DMS79 (cell line): Measurements from ENCODE around the gene PLEKHA6.
"Not testable (repeated sequence)": the region's sequence is repeated elsewhere in the genome, so short reads cannot be mapped to it uniquely, and the experiment has no call there.

Source experiments
- DNase-seq: peaks from one replicate; lab custom pipeline; 2025; lab: John Stamatoyannopoulos, UW

PLEKHA6 gene

DNA sequence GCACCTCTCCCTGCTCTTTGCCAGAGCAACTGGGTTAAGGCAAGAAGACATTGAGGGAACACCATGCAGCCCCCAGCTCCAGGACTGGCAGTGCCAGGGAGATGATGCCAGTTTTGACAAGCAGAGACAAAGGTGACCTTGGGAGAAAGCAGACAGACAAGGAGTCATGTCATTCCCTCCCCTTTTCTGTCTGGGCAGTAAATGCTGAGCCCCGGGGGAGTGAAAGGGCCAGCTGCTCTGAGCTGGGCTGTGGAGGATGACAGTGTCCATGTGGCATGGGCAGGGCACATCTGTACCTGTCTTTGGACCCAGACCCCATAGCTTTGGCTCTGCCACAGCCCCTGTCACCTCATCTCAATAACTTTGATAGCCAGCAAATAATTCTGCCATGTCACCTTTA is 24.2 kb downstream of the PLEKHA6 start:
- DNase-seq, result no peak

DNA sequence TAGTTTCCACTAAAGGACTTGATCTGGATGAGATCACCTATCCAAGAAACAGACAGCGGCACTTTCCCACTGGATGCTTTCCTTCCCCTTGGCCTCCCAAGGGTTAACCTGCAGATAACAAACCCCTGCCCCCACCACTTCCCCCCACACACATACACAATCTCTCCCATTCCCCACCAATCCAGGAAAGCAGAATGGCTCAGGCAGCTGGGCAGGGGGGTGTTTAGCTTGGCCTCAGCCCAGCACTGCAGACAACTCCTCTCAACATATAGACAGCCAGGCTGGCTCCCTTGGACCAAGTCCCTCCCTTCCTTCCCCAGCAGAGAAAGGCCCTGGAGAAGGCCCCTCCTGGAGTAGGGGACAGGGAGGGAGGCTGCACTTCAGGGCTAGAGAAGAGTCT is 24.6 kb downstream of the PLEKHA6 start:
- DNase-seq, result no peak

DNA sequence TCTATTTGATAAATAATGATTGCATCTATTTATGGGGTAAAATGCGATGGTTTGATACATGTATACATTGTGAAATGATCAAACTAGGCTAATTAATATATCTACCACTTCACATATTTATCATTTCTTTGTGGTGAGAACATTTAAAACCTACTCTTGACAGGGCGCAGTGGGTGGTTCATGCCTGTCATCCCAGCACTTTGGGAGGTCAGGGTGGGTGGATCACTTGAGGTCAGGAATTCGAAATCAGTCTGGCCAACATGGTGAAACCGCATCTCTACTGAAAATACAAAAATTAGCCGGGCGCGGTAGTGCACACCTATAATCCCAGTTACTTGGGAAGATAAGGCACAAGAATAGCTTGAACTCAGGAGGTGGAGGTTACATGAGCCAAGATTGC is 25.3 kb downstream of the PLEKHA6 start:
- no peak for DNase-seq

DNA sequence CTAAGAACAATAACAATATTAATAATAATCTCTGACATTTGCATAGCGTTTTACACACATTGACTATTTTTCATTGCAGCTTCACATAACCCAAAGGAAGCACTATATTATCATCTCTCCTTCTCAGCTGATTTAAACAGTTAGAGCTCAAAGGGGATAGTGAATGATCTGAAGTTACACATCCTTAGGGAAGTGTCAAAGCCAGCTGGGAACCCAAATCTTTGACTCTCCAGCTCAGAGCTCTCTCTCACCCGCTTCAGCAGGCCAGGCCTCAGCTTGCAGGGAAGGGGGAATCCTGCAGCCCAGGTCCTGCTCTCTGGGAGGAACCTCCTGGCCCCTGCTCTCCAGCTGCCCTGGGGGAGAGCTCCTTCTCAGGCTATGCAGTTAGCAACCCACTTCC is 26.3 kb downstream of the PLEKHA6 start:
- no peak for DNase-seq

DNA sequence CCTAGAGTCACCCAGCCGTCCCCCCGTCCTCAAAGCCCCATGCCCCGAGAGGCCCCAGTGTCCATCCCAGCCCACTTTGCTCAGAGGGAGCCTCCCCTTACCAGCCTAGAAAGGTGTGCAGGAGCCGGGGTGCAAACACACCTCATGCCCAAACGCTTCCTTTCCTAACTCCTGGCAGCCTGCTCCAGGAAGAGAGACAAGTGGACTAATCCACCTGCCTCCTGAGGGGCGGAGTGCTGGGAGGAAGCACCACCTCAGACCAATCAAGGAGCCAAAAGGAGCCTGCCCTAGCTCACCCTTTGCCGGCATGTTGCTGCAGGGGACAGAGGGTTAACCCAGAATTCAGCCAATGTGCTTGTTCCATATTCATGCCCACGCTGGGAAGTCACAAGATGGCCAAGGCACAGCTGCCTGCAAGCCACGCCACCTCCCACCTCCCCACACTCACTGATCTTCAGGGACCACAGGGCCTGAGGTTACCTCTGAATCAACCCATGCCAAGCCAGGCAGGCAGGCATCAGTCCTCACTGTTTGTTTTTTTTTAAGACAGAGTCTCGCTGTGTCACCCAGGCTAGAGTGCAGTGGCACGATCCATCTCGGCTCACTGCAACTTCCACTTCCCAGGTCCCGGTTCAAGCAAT is 27.8 kb downstream of the PLEKHA6 start:
- no peak for DNase-seq

DNA sequence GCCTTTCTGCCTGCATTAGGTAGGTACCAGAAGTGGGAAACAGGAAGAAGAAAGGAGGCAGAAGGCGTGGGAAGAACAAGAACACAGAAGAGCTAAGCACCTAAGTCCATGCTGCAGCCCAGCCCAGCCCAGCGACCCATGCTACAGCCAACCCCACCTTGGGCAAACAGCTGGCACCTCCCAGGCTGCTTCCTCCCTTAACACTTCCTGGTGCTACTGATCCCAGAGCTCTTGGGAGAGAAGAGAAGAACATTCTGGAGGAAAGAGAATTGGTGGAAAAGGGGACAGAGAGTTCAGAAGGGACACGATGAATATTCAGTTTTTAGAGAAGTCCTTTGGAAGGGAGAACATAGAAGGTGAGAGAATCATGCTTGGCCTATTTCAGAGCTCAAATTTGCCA is 28.5 kb downstream of the PLEKHA6 start:
- no peak for DNase-seq

DNA sequence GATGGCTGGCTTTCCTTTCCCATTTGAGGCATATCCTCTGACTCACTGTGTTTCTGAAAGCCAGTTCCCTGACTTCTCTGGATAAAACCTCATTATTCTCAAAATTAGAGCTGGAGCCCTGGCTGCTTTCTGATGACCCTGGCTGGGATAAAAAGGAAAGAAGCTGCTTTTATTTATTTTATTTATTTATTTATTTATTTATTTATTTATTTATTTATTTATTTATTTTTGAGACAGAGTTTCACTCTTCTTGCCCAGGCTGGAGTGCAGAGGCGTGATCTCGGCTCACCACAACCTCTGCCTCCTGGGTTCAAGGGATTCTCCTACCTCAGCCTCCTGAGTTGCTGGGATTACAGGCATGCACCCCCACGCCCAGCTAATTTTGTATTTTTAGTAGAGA is 31.9 kb downstream of the PLEKHA6 start:
- not testable (repeated sequence) for DNase-seq

DNA sequence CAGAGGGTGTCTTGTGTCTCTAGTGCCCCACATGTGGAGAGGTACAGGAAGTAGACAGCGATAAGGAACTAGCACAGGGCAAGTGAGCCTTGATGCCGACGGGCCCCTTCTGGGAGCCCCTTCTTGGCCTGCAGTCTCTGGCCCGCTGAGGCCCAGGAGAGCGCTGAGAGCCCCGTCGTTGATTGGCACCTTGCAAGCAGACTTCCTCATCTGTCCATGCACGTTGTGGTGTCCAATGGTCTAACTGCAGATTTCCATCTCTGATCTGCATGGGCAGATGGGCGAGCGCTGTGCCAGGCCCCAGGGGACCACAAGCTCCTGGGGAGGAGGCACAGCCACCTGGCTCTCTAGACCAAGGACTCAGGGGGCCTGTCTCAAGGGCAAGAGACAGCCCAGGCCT is 32.4 kb downstream of the PLEKHA6 start:
- no peak for DNase-seq

DNA sequence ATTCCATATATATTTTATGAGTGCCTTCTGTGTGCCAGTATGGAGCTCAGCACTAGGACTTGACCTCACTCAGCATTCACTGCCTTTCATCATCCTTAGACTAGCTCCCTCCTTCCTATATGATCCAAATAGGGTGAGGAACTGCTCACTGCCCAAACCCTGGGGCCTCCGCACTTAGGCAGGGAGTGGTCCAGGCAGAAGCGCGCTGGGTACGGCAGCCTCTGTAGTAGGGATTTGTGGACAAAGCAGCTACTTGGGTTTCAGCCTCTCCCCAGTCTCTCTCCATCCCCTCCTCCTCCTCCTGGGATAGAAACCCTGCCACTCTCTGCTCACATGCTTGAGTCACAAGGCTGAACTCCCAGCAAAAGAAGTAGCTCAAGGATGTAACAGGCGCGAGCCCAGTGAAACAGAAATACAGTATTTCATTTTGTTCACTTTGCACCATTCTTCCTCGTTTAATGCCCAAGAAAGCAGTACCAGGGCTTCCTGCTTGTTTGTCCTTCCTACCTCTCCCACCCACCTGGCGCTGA is 32.9 kb downstream of the PLEKHA6 start:
- DNase-seq, result no peak

DNA sequence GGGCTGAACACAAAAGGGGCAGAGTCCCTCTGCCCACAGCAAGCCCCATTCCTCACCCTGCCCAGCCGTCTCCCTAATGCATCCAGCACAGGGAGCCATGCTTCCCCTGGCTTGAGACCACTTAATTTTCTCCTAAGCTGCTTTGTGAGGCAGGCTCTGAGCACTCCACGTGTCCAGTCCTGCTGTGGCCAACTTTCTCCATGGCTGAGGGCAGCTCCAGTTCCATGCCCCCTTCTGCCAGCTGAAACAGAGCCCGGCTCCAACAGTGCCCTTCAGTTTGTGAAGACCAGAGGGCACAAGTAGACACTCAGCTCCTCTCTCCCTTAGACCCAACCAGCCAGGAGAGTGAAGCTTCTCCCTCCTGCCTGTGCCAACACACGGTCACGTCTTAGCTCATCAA is 33.8 kb downstream of the PLEKHA6 start:
- DNase-seq, result no peak

DNA sequence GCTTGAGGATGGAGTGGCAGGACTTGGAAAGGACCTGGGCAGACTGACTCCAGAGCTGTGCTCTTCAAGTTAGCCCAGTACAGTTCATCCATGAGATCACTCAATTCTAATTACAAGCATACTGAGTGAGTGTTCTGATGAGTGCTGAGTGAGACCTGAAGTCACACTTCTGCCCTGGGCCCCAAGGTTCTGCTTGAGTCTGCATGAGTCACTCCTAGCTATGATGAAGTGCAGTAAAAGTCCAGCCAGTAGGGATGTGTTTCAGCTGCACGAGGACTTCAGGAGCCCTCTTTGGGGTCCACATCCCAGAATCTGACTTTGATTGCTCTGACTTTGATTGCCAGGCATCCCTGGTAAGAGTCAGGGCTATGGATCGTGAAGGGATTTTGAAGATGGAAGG is 35.8 kb downstream of the PLEKHA6 start:
- DNase-seq, result peak; percentile 11

DNA sequence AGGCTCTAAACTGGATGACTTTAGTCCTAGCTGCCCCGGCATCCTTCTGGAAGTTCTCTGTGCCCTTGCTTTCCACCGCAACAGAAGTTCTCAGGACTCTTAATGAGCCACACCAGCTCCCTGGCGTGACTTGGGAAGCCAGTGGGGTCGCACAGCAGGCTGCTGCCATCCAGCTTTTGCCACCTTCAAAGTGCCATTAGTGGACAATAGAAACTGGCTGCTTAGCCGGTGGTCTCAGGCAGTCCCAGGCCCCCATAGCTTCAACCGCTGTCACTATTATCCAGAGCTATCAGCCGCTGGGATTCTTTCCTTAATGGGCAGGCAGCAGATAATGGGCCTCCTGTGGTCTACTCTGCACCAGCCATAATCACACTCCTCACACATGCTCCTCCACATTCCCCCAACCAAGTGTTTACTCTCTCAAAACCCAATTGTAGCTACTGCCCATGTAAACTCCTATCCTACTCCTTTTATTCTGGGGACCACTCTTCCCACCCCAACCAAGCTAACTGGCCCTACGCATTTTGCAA is 37.3 kb downstream of the PLEKHA6 start:
- no peak for DNase-seq

DNA sequence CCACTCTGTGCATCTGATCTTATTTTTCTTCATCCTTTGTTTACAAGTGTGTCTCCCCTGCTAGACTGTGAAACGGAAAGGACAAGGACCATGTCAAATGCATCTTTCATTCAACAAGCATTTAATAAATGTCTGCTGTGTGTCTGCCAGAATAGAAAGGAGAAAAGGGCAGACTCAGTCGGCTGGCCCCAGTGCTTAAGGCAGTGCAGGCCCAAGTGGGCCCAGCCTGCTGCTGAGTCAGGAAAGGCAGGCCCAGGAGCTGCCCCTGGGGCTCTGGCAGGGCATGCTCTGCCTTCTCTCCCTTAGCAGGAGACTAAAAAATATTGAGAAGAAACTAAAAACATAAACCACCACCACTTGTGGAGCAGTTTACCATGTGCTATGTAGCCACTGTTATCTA is 38.1 kb downstream of the PLEKHA6 start:
- no peak for DNase-seq

DNA sequence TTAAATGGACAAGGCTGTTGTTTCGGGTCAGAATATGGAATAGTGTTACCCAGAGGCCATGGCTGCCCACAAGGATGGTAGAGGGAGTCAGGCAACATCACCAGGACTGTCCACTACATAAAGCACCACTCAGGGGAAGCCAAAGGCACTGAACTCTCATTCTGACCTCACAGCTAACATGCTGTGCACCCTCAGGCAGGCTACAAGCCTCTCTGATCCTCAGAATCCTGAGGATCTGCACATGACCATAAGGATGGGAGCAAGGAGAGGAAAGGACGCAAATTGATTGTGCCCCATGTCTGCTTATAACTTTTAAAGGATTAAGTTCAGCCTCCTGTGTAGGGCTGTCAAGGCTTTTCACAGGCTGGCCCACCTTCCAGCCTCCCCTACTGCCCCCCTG is 38.7 kb downstream of the PLEKHA6 start:
- DNase-seq, result no peak

DNA sequence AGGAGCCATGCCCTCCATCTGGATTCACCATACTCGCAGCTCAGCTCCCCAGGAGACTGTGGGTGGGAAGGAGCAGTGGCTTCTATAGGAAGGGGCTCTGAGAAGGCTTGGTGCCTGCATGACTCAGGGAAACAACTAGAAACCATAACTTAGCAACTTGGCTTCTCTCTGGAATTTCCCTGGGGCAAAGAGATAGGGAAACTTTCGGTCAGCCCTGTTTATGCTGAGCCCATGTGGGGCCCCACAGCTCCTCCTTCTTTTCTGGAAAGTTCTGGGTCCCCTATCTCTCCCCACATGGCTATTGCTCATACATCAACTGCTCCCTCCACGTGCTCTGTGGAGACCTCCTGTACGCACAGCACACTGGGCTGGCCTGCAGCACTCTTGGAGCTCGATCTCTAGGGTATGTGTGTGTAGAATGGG is 39.3 kb downstream of the PLEKHA6 start:
- no peak for DNase-seq

DNA sequence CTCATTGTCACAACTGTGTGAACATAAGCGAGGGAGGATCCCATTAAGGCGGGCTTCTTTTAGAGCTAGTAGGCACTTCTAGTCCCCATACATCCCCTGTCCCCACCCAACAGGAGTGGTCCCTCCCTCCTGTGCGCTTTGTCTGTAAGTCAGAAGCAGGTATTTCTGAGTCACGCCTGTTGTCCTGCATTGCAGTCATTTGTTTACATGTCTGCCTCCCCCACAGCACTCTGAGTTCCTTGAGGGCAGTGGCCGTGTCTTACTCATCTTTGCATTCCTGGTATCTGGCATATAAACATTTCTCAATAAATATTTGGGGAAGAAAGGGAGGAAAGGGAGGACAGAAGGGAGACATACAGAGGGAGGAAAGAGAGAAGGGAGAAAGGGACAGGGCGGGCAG is 40.3 kb downstream of the PLEKHA6 start:
- DNase-seq, result no peak

DNA sequence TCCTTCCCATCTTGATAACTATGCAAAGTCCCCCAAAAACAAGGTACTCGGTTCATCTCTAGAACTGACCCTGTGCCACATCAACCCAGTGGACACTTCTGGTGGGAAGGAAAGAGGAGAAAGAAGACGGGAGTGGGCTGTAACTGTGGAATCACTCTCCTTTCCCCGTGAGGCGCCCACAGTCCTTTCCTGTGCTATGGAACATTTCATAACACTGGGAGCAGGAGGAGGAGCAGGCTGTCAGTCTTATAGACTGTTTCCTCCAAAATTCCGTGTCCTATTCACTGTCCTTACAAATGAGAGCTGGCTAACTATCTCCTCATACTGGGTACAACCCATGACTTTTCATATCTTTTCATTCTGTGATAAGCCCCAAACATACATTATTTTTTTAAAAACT is 40.7 kb downstream of the PLEKHA6 start:
- no peak for DNase-seq

DNA sequence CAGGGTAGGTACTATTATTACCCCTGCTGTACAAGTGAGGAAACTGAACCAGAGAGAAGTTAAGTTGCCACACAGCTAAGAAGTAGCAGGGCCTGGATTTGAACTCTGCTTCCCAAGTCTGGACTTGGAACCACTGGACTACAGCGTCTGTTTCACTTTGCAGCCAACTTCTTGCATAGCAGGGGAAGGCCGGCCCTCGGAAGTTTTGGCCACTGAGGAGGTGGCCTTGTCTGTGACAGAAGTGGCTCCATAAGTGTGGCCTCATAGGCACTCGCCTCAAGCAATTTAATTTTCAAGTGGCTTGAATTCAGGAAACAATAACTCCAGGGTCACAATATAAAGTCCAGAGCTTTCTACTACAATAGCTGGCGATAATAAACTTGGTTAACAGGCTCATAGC is 41.4 kb downstream of the PLEKHA6 start:
- DNase-seq, result peak; percentile 78

DNA sequence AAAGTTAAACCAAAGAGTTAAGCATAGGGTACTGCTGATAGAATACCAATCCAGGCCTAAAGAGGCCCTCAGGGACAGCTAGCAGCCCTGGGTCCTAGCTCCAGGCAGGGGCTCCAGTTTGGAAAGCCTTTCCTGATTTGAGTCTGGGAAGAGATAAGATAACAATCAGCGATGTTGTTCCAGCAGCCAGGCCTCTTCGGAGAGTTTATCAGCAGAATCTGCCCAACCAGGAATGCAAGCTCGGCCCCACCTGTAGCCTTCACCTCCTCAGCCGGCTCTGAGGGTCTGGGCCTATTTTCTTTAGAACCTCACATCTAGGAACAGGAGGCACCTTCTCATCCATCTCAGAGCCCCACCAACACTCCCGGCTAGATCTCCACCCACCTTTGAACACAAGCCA is 42.6 kb downstream of the PLEKHA6 start:
- no peak for DNase-seq

DNA sequence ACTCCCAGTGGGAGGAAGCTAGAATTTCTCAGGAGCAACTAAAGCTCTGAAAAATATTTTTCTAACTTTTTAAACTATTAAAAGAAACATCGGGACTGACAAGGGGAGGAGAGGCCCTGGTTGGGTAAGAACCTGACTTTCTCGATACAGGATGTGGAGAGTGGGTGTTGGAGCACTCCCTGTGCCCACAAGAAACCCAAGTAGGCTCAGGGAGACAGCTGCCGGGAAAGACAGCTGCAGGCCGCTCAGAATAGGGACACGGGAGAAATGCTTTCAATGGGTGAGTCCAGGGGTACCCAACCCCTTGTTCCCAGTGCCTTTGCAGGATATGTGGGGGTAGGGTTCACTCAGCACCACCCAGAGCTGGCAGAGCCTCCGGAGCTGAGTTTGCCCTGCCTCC is 43.6 kb downstream of the PLEKHA6 start:
- no peak for DNase-seq

DNA sequence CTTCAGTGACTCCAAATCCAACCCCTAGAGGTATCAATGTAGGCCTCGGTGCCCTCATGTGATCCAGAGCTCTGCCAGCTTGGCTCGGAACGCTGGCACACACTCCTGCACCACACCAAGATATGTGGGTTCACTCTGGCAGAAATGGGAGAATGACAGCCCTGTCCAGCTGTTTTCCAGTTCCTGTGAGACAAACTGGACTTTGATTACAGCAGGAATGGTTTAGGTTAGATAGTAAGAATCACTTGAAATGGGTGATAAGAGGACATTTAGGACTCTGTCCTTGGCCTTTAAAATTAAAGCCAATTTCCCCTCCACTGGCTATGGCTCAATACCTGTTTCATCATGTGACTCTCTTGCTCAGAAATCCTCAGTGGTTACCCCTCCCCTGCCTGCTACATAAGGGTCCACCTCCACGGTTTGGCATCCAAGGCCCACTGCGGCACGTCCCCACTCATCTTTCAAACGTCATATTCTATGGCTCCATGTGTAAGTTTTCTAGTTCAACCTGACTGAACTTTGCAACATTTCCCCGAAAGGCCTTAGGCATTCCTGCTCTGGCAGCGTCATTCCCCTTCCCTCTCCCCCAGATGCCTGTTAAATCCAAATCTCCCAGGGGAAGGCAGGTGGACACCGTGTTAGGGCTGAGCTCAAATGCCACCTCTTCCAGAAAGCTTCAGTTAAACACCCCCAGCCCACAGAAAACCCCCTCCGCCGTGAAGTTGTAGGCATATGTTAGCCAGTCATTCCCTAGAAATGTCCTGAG is 44.7 kb downstream of the PLEKHA6 start:
- DNase-seq, result no peak

DNA sequence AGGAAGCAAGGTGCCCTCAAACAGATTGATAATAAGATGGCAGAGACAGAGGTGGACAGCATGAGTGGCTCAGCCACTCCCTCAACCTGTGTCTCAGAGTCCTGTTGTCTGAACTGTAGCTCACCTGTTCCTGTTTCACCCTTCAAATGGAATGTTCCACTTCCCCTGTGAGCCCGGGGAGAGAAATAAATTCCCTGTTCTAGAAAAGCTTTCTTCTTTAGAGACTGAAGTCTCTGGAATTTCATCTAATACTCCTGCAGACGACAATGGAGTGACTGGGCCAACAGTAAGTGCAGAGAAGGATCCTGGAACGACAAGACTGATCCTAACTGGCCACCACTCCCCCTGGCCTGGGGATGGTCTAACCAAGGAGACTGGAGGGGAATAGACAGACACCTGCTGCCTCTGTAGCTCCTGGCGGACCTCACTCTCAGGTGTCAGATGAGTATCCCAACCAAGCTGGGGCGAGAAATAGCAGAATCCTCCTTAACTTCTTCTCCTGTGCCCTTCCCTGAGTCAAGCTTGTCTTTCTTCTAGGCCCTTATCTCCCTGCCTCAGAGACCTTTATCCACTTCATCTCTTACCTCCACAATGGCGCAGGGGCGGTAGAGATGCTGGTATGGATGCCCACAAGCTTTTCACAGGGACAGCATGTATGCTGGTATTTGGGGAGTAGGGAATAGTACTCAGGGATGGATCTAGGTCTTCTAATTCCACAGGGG is 45.4 kb downstream of the PLEKHA6 start:
- DNase-seq, result peak; percentile 80

DNA sequence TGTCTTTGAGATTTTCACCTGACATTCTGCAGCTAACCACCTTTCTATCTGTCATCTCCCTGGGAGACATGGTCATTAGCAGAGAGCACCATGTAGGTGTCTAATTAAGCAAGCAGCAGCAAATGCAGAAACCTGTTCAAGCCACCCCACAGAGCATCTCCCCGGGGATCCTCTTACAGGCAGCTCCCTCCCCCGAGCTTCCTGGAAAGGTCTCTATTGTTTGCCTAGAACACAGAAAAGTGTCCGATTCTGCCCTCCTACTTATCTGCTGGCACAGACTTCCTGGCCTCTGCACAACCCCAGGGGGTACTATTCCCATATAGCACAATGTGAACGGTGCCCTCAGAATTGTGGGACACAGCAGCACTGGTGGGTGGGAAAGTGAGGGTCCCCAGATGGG is 46.1 kb downstream of the PLEKHA6 start:
- DNase-seq, result no peak
